Sigmoid colon (tissue), 4 donors: Measurements from ENCODE around the gene LYPLAL1.
A peak's percentile ranks its signal among the peaks of the same experiment; 100 is the strongest.

Experiments
- CTCF ChIP-seq, 4 experiments: fragments of 450-650 bp in 3 of 4; fragments of 200-600 bp in 1 of 4; IDR thresholded peaks; one replicate each; pipeline ENCODE4 v1.5.1; 2016 to 2019; ENCODE audit warnings: antibody characterized with exemption in 4 of 4, mild to moderate bottlenecking in 3 of 4, moderate library complexity in 2 of 4
- EP300 ChIP-seq, 4 donors: sonication (generic); formaldehyde crosslinking; IDR thresholded peaks; one replicate each; pipeline ENCODE4 v1.6.1; 2017; ENCODE audit warnings: antibody characterized with exemption in 4 of 4
- POLR2A ChIP-seq, 2 donors: fragments of 450-650 bp; IDR thresholded peaks; one replicate each; pipeline ENCODE4 v1.6.1; 2016; ENCODE audit warnings: antibody characterized with exemption in 2 of 2, mild to moderate bottlenecking in 2 of 2, moderate library complexity in 2 of 2
- POLR2AphosphoS5 ChIP-seq, 4 donors: sonication (generic); formaldehyde crosslinking; IDR thresholded peaks; one replicate each; pipeline ENCODE4 v1.6.1; 2017; ENCODE audit warnings: antibody characterized with exemption in 4 of 4

- no peak for TF ChIP-seq CTCF (IDR thresholded peaks at IDR 0.05)
- no peak for TF ChIP-seq POLR2A (IDR thresholded peaks at IDR 0.05)
- peak in 1 of 4 donors; percentile 22 for TF ChIP-seq POLR2AphosphoS5 (IDR thresholded peaks at IDR 0.05)
- no peak for TF ChIP-seq EP300 (IDR thresholded peaks at IDR 0.05)
Measured at GRCh38 chr1:219126377-219126776, 47.3 kb upstream of the LYPLAL1 start.
